GM18858 (cell line): Measurements from ENCODE around the gene ESYT1.
"Not testable (repeated sequence)": the region's sequence is repeated elsewhere in the genome, so short reads cannot be mapped to it uniquely, and the experiment has no call there.

Experiments
- ATAC-seq: cut with Tn5 transposase; IDR thresholded peaks from one replicate; pipeline ENCODE4 v1.9.1; 2021; ENCODE audit not compliant: unreplicated experiment

The ESYT1 gene

DNA sequence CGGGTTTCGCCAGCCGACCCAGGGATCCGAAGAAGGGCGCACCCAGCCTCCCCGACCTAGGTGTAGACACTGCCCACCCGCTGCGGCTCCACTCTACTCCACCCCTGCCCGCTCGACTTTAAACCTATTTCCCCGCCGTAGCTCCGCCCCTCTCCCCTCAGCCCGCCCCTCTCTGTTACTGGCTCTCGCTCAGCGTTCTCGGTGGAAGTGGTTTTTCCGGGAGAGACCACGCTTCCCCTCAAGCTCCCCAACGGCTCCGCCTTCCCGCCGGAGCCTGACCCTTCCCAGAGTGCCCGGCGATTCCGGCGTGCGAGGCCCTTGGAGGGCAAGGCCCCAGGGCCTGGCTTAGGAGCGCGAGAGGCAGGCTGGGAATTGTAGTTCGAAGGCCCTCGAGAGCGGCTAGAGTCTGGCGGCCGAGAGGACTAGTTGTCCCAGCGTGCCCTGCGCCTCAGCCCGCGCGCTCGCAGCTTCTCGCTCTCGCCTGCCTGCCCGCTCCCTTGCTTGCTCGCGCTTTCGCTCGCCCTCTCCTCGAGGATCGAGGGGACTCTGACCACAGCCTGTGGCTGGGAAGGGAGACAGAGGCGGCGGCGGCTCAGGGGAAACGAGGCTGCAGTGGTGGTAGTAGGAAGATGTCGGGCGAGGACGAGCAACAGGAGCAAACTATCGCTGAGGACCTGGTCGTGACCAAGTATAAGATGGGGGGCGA lies 23.8 kb upstream of the ESYT1 start, which contains the start of gene PA2G4:
Gene PA2G4 (plus strand): TSS at position 451 of the 706 bp plus-strand sequence. CDS start 179 bp downstream, at position 630.
- ATAC-seq: peak; percentile 89

DNA sequence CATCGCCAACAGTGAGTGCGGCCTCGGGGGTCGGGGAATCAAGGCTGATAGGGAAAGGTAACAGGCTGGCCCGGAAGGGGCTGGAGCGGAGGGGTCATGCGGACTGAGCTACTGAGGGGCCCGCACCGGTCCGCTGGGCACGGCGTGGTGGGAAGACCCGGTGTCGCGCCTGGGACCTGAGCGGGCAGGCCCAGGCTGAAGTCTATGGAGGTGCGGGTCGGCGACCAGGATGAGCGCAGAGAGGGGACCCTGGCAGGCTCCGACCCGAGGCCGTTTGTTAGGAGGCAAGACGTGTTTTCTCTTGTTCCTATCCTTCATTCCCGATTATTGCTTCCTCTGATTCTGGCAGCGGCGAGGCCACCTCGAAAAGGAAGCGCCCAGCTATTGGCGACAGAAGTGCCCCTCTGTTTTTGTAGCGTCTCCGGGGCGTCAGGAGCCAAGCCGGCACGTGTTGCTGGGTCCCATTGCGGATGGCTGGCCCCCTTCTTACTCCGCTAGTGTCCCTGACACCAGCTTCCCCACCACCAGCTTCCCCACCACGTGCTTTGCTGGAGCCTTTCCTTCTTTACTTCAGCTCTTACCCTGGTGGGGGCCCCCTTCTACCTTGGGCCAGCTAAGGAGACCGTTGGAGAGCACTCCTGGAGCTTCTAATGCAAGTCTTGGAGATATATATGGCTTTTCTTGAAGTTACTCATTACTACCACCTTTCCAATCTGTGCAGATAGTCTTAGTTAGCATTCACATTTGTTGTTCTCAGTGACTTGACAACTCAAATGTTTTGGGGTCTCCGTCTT lies 23.1 kb upstream of the ESYT1 start:
- no peak for ATAC-seq

DNA sequence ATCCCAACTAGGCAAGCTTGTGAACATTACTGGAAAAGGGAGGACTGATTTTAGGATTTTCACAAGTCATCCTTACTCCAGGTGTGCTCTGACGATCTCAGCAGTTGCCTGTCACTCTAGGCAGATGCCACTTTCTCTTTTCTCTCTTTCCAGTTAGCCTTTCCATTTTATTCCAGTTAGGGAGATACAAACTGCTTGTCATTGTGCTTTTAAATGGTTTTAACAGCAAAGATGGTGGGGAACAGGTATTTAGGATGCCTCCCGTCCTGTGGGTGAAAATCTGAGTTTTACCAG lies 22.5 kb upstream of the ESYT1 start:
- ATAC-seq: no peak

DNA sequence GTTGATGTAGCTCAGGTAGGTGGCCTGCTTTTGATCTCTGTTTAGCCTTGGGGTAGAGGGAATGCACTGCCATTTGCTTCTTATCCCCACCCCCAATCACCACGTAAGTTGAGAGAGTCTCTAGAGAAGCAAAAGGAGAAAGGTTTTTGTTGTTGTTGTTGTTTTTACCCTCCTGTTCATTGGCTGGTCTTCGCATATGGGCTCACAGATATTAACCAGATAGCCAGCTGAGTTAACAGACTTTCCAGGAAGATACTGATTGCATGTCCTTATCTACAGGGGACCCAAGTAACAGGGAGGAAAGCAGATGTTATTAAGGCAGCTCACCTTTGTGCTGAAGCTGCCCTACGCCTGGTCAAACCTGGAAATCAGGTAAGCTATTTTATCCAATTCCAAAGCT lies 20.8 kb upstream of the ESYT1 start:
- ATAC-seq: no peak

DNA sequence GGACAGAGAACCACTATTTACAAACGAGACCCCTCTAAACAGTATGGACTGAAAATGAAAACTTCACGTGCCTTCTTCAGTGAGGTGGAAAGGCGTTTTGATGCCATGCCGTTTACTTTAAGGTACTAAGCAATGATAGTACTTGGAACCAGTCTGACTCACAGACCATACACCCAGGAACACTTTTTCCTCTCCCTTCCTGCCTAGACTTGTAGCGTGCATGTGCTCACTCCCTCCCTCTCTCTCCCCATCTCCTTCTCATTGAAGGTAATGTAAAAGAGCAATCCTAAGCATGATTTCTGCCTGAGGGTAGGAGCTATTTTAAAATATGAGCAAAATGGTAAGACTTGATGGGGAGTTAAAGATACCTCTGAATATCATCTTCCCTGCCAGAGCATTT lies 17.5 kb upstream of the ESYT1 start:
- no peak for ATAC-seq

DNA sequence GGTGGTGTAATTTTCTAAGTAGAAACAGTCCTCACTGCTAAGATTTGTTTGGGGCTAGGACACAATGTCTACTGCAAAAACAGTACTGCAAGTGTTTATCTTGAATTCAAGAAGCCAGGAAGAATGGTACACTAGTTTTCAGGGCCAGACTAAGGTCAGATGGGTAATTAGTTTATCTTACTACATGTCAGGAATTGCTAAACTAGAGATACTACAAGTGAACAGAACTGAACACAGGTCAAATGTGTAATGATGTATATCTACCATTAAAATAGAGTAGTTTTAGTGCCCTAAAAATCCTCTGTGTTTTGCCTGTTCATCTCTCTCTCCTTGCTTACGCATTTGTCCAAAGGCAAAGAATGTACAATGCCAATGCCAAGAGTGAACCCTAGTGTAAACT lies 14.0 kb upstream of the ESYT1 start:
- no peak for ATAC-seq

DNA sequence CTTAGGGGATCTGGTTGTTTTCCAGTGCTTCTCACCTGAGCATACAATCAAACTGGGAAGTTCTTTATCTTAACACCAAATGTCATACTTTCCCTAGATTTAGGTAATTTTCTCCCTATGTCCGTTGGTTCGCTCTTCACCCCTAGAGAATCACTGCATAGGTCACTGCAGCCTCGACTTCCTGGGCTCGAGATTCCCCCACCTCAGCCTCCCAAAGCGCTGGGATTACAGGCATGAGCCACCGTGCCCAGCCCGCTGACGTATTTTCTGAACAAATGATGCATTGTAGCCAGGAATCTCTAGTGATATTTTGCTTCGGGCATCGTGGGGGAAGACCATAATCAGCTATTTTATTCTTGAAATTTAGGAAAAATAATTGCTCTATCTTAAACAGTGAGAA lies 12.7 kb upstream of the ESYT1 start:
- ATAC-seq: no peak

DNA sequence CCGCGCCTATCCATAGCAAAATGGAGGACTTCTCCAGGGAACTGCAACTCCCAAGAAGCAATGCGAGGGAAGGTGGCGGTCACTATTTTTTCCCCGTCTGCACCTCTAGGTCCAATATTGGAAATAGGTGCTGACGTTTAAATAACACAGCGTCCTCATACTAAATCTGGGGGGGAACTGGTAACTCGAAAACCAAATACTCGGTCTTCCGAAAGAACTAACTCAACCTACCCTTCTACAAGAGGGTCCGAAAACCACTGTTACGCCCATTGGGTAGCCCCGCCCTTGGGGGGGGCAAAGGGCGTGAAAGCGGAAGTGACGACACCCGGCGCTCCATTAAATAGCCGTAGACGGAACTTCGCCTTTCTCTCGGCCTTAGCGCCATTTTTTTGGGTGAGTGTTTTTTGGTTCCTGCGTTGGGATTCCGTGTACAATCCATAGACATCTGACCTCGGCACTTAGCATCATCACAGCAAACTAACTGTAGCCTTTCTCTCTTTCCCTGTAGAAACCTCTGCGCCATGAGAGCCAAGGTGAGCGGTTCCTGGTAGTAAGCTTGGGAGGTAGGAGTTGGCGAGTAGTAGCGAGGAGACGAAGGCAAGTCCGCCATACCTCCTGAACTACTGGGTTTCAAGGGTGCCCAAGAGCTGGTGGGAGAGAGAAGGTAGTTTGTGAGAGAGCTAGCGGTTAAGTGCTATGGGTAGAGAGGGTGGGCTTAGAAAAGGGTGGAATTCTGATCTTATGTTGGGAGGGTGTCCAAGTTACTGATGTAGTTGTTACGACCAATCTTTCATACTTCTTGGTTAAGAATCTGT lies 11.6 kb upstream of the ESYT1 start, which contains the start of gene RPL41:
Gene RPL41 (plus strand): TSS at position 367 of the 815 bp plus-strand sequence.
- ATAC-seq: peak; percentile 21

DNA sequence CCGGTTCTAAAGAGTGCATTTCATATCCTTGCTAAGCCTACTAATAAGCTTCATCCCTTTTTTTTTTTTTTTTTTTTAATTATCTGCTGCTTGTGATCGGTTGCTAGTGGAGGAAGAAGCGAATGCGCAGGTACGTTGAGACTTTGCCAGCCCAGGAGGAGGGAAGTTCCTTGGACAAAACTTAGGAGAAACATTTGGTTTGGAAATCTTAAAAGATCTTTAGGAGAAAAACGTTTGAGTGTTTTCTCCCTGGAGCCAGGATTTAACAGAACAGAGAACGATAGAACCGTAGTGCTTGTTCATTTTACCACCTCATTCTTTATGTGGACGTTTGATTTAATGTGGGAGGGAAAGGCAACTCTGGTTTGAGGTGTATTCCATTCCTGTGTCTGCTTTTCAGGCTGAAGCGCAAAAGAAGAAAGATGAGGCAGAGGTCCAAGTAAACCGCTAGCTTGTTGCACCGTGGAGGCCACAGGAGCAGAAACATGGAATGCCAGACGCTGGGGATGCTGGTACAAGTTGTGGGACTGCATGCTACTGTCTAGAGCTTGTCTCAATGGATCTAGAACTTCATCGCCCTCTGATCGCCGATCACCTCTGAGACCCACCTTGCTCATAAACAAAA lies 10.9 kb upstream of the ESYT1 start:
- ATAC-seq: not testable (repeated sequence)

DNA sequence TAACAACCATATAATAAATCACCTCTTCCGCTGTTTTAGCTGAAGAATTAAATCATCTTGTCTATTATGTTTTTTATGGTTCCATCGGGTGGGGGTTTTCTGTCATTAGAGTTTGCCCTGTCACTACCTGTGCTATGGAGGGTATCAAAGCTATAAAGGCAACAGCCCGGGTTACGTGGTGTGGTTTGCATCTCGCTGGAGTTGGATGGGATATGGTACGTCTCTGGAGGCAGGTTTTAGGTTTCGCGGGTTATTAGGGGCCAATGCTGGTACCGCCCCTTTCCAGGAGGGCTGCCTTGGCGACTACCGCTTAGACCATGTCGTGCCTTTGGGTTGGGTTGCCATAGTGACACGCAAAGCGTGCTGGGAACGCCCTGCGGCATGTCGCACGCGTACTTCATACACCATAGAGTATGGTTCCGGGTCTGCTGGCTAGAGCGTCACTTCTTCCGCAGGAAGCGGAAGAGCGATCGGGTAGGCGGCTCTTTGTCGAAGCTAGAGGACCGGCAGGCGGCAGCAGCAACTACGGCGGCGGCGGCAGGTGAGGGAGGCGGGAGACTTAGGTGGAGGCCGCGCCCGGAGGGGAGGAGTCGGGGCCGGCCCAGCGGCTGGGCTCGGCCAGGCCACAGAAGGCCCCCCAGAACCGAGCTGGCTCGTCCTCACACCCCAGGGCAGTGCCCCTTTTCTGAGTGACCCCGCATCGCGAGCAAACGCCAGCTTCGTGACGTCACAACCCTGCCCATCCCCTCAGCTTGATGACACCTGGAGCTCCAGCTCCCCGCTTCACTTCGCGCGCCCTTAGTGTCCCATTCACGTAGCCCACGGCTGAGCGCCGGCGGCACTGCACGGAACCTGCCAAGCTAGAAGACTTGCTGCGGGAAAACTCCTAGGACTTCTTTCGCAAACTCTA lies 10.0 kb upstream of the ESYT1 start, which contains the start of gene ZC3H10:
Gene ZC3H10 (plus strand): TSS at position 489 of the 910 bp plus-strand sequence. CDS start 2,297 bp downstream, outside the sequence.
- peak; percentile 89 for ATAC-seq

DNA sequence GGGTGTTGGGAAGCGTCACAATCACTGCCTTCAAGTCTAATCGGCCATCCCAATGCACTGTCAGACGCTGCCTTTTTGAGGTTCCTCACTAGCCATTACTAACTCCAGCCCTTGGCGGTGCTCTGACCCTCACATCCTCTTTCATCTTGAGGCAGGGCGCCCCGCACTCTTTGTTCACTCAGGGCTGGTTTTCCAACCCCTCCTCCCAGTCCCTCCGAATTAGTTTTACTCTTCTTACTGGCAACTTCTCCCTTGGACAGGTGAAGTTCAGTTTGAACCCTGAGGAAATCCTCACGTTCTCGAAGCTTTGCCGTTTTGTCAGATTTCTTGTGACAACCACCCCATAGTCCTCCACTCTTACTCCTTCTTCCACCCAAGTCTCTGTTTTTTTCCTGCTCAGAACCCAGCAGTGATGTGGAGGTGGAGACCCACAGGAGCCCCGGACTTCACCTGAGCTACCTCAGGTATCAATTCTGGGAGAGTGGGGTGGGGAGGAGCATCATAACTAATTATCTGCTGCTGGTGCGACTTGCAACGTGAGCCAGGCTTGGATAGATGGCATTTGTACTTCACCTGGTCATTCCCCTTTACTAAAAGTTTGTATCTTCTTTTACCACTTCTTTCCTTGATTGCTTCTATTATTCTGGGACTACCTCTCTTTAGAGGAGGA lies 9.2 kb upstream of the ESYT1 start:
- ATAC-seq: peak; percentile 4

DNA sequence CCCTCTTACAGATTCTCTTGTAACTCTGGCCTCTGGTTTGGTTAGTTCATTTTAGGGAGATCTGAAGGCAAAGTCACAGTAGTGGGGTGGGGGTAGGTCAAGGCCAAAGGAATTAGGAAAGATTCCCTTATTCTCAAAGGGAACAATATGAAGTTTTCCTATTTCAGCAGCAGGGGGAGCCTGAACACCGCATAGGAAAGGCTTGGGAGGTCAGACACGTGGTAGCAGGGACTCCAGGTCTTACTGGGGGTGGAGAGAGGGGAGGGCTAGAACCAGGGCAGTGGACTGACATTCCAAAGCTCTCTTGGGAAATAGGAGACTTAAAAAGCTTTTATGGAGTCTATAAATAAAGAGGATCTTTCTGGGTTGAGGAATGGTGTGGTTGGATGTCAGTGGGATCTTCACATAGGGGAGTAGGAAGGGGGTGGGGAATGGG lies 8.7 kb upstream of the ESYT1 start:
- no peak for ATAC-seq

DNA sequence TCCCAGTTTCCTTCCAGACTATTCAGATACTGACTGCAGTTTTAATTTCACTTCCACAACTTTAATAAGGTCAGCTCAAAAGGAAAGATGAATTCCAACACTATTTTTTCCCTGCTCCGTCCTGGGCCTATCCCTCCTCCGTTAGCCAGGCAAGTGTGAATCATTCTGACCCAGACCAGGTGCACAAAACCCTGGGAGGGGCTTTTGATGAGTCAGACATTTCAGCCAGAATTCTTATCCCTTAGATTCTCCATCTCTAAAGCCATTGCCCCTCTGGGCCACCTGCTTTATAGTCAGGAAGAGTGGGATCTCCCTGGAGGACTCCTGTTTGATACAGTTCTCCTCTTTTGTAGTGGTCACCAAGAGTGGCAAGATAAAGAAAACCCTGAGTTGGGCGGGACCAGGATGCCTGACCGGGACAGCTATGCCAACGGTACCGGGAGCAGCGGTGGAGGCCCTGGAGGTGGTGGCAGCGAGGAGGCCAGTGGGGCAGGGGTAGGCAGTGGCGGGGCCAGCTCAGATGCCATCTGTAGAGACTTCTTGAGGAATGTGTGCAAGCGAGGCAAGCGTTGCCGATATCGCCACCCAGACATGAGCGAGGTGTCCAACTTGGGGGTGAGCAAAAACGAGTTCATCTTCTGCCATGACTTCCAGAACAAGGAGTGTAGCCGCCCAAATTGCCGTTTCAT lies 7.8 kb upstream of the ESYT1 start:
- no peak for ATAC-seq

DNA sequence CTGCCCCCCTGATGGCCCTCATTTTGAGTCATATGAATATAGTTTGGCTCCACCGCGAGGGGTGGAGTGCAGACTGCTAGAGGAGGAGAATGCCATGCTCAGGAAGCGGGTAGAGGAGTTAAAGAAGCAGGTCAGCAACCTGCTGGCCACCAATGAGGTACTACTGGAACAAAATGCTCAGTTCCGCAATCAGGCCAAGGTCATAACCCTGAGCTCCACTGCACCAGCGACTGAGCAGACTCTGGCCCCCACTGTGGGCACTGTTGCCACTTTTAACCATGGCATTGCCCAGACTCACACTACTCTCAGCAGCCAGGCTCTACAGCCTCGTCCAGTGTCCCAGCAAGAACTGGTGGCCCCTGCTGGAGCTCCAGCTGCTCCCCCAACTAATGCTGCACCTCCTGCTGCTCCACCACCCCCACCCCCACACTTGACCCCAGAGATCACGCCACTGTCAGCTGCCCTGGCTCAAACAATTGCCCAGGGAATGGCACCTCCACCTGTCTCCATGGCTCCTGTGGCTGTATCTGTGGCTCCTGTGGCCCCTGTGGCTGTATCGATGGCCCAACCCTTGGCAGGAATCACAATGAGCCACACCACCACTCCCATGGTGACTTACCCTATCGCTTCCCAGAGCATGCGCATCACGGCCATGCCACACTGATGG lies 6.7 kb upstream of the ESYT1 start:
- no peak for ATAC-seq

DNA sequence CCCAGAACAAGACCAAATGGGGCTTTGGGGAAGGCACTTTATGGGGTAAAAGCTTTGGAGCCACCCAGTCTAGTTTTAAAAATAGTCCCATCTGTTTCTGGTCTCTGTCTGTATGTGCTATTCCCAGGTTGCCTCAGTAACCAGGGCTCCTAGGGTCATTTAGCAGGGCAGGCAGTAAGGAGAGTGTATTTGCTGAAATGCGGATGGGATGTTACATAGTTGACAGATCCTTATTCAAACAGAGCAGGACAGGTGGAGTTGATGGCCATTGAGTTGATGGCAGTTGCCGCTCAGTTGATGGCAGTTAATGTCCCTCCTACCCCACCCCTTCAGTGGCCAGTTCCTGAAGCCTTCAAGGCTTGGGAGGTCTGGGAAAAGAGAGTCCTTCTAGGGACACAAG lies 5.4 kb upstream of the ESYT1 start:
- ATAC-seq: no peak

DNA sequence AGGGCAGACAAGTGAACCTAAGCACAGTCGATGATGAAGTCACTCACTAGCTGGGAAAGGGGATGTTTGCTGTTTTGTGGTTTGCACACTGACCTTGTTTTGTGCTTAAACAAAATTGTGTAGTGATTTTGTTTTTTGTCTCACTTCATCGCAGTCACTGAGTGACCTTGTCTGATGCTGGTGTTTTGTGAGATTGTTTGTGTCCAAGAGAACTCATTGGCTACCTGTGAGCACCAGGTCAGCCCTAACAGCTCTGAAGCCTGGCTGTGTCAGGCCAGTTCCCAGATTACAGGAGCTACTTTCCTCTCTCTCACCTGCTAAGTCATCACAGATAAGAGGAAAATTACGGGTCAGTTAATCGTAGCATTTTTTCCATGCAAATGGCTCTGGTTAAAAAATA lies 3.9 kb upstream of the ESYT1 start:
- no peak for ATAC-seq

DNA sequence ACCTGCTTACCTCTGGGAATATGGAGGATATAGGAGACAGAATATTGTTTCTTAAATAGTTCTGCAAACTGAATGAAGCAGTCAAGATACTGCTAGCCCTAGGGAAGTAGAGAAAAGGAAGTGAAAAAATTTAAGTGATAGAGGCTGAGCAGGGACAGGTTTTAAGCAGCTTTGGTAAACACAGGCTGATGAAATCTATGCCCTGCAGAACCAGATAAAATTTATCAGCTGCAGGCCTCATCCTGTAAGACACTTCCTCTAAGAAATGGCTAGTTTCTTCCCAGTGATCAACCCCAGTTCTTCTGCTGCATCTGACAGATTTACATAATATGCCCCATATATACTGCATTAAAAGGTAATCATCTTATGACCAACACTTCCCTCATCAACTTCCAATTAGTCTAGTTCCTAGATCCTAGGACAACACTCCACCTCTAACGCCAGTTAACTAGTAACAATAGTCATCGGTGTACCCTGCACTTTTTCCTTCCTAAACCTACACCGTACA lies 1.3 kb upstream of the ESYT1 start:
- ATAC-seq: no peak

DNA sequence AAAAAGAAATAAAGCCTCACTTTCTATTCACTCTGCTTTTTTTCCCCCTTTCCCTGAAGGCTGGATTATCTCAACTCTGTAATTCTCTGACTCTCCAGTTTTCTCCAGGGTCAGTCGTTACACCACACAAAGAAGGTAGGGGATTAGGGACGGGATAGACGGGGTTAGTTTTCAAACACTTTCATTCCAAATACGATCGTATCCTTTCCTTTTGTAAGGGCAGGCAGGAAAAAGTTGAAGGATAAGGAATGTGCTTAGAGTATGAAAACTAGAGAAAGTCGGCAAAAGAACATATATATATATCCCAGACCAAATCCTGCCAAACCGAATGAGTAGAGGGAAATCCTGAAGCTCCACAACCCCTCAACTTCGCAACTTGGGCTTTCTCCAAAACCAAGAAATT lies 581 bp upstream of the ESYT1 start:
- no peak for ATAC-seq
